HCT116 (cell line): Measurements from ENCODE around the gene UBTD1.

Experiments
- CEBPB ChIP-seq: IDR thresholded peaks from 2 replicates; pipeline ENCODE4 v1.6.1; 2012; ENCODE audit warnings: low read depth
- EZH2 ChIP-seq: fragments of 200-600 bp; sonication (generic); IDR thresholded peaks from 2 replicates; pipeline ENCODE4 v1.6.1; 2017; ENCODE audit warnings: antibody characterized with exemption, mixed run types
- EZH2phosphoT487 ChIP-seq: fragments of 200-600 bp; IDR thresholded peaks from 2 replicates; pipeline ENCODE4 v1.6.1; 2018; ENCODE audit warnings: antibody characterized with exemption, borderline replicate concordance
- POLR2A ChIP-seq: IDR thresholded peaks from 2 replicates; pipeline ENCODE4 v1.7.0; 2011; ENCODE audit warnings: borderline replicate concordance; ENCODE audit not compliant: insufficient read depth, insufficient read length; ENCODE audit errors: extremely low read depth
- POLR2AphosphoS5 ChIP-seq: IDR thresholded peaks from 2 replicates; pipeline ENCODE4 v1.6.1; 2011; ENCODE audit warnings: mild to moderate bottlenecking, low read depth, low read length, moderate library complexity
- RAD21 ChIP-seq: IDR thresholded peaks from 2 replicates; pipeline ENCODE4 v1.6.1; 2012; ENCODE audit warnings: low read depth, mild to moderate bottlenecking
- TCF7L2 ChIP-seq: IDR thresholded peaks from 2 replicates; pipeline ENCODE4 v1.7.0; 2011; ENCODE audit warnings: borderline replicate concordance, inconsistent platforms; ENCODE audit not compliant: insufficient read depth, insufficient read length; ENCODE audit errors: extremely low read depth
- YY1 ChIP-seq: IDR thresholded peaks from 2 replicates; pipeline ENCODE4 v1.6.1; 2011; ENCODE audit warnings: low read length, low read depth, moderate library complexity, mild to moderate bottlenecking; ENCODE audit not compliant: insufficient replicate concordance; ENCODE audit errors: extremely low read depth
- ZNF274 ChIP-seq: fragments of 200-500 bp; sonication (Bioruptor generic); IDR thresholded peaks from 2 replicates; pipeline ENCODE4 v1.6.1; 2014; ENCODE audit warnings: mild to moderate bottlenecking, low read depth, low read length, inconsistent platforms
- TF ChIP-seq, protein P1 (sequence below), 3 experiments: fragments of 200-600 bp in 1 of 3; sonication (generic) in 1 of 3; IDR thresholded peaks in 2 of 3; conservative IDR thresholded peaks in 1 of 3; 2 replicates each; pipeline ENCODE4 v1.5.1; 2012 to 2017; ENCODE audit warnings: low read depth in 2 of 3, low read length in 2 of 3, antibody characterized with exemption in 1 of 3, borderline replicate concordance in 1 of 3, control low read depth in 1 of 3, mild to moderate bottlenecking in 1 of 3, mixed read lengths in 1 of 3, mixed run types in 1 of 3, moderate library complexity in 1 of 3; ENCODE audit not compliant: insufficient read depth in 1 of 3
- TF ChIP-seq, protein P2 (sequence below): IDR thresholded peaks from 2 replicates; pipeline ENCODE4 v1.6.1; 2012
- TF ChIP-seq, protein P3 (sequence below): IDR thresholded peaks from 2 replicates; pipeline ENCODE4 v1.6.1; 2011; ENCODE audit warnings: mild to moderate bottlenecking, low read length, moderate library complexity; ENCODE audit not compliant: insufficient replicate concordance; ENCODE audit errors: extremely low read depth

- TF ChIP-seq, protein P1, sequence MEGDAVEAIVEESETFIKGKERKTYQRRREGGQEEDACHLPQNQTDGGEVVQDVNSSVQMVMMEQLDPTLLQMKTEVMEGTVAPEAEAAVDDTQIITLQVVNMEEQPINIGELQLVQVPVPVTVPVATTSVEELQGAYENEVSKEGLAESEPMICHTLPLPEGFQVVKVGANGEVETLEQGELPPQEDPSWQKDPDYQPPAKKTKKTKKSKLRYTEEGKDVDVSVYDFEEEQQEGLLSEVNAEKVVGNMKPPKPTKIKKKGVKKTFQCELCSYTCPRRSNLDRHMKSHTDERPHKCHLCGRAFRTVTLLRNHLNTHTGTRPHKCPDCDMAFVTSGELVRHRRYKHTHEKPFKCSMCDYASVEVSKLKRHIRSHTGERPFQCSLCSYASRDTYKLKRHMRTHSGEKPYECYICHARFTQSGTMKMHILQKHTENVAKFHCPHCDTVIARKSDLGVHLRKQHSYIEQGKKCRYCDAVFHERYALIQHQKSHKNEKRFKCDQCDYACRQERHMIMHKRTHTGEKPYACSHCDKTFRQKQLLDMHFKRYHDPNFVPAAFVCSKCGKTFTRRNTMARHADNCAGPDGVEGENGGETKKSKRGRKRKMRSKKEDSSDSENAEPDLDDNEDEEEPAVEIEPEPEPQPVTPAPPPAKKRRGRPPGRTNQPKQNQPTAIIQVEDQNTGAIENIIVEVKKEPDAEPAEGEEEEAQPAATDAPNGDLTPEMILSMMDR (IDR thresholded peaks at IDR 0.05 in 2 of 3, conservative IDR thresholded peaks at IDR 0.05 in 1 of 3; ENCODE audit: borderline replicate concordance in 1 of 3, insufficient read depth in 1 of 3, low read depth in 2 of 3, low read length in 2 of 3): no peak
- TF ChIP-seq POLR2A (no peak), POLR2AphosphoS5 (no peak), ZNF274 (no peak), EZH2 (no peak), CEBPB (no peak), TCF7L2 (no peak), RAD21 (no peak), YY1 (no peak), EZH2phosphoT487 (no peak)
- TF ChIP-seq, protein P2, sequence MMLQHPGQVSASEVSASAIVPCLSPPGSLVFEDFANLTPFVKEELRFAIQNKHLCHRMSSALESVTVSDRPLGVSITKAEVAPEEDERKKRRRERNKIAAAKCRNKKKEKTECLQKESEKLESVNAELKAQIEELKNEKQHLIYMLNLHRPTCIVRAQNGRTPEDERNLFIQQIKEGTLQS: no peak
- TF ChIP-seq, protein P3, sequence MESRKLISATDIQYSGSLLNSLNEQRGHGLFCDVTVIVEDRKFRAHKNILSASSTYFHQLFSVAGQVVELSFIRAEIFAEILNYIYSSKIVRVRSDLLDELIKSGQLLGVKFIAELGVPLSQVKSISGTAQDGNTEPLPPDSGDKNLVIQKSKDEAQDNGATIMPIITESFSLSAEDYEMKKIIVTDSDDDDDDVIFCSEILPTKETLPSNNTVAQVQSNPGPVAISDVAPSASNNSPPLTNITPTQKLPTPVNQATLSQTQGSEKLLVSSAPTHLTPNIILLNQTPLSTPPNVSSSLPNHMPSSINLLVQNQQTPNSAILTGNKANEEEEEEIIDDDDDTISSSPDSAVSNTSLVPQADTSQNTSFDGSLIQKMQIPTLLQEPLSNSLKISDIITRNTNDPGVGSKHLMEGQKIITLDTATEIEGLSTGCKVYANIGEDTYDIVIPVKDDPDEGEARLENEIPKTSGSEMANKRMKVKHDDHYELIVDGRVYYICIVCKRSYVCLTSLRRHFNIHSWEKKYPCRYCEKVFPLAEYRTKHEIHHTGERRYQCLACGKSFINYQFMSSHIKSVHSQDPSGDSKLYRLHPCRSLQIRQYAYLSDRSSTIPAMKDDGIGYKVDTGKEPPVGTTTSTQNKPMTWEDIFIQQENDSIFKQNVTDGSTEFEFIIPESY: no peak
These were observed 94.7 kb downstream of the UBTD1 start for GRCh38 chr10:97593421-97593820.
